Activated naive CD8-positive, alpha-beta T cell treated with anti-CD3 and anti-CD28 coated beads, Interleukin-2, amount 10 ng/mL, durations not matched to agents 7 days and 5 days (primary cell): ENCODE data around the gene ADRA1B. TPM values are rescaled to one million over a fixed set of nuclear protein-coding genes. Genes with fewer than 3 reads are reported as not detected.
A peak's percentile ranks its signal among the peaks of the same experiment; 100 is the strongest.
"Not testable (repeated sequence)": the region's sequence is repeated elsewhere in the genome, so short reads cannot be mapped to it uniquely, and the experiment has no call there.

Source experiments
- ATAC-seq: fragments of 150-1000 bp; cut with Tn5 transposase; one replicate; pipeline ENCODE4 v1.10.0; 2021; ENCODE audit warnings: low read depth, moderate library complexity
- POLR2A ChIA-PET: fragments of 350-600 bp; sonication (Branson Sonifier 250); formaldehyde crosslinking; loops from one replicate; lab custom pipeline; 2021; ENCODE audit warnings: antibody characterized with exemption; lab: Charles Lee
- DNase-seq: peaks from one replicate; pipeline ENCODE4 v3.0.0; 2021
- H3K27ac Mint-ChIP-seq: one replicate; pipeline ENCODE4 v1.8.0; 2022; ENCODE audit warnings: mild to moderate bottlenecking, mixed read lengths
- H3K27me3 Mint-ChIP-seq: one replicate; pipeline ENCODE4 v1.8.0; 2022; ENCODE audit warnings: mild to moderate bottlenecking, moderate library complexity, mixed read lengths
- H3K36me3 Mint-ChIP-seq: one replicate; pipeline ENCODE4 v1.8.0; 2021; ENCODE audit warnings: mild to moderate bottlenecking, mixed read lengths
- H3K4me1 Mint-ChIP-seq: one replicate; pipeline ENCODE4 v1.8.0; 2021; ENCODE audit warnings: mixed read lengths
- H3K4me3 Mint-ChIP-seq: one replicate; pipeline ENCODE4 v1.8.0; 2022; ENCODE audit warnings: mild to moderate bottlenecking, moderate library complexity, mixed read lengths
- H3K9me3 Mint-ChIP-seq: one replicate; pipeline ENCODE4 v1.8.0; 2021; ENCODE audit warnings: mixed read lengths
- total RNA-seq, 2 experiments: library from RNA; stranded (reverse); gene quantifications; one replicate each; pipeline ENCODE4 v1.2.3, GENCODE V29; 2021

ADRA1B gene
- total RNA-seq, 2 experiments from 2014 or later: not detected

DNA sequence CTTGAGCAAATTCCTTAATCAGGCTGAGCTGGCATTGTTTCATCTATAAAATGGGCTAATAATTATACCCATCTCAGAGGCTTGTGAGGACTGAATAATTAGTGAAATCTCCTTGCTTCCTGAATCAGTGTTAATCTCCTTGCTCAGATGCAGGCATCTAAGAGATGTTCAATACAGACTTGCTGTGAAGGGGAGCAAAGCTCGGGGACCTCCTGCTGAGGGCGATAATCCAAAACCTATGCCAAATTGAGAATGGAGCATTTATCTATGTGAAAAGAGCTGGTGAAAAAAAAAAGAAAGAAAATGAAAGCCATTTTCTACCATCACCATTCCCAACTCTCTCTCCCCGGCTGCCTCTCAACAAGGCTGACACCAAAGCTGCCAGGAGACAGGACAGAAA is 37.3 kb downstream of the ADRA1B start:
- peaks cover 15% of the 10 kb centered on the region for H3K27me3 Mint-ChIP-seq
- POLR2A ChIA-PET: no interaction called here
- no peaks in the 10 kb centered on the region for H3K4me1 Mint-ChIP-seq
- H3K9me3 Mint-ChIP-seq: no peaks in the 10 kb centered on the region
- no peak overlapping the region for H3K27ac Mint-ChIP-seq
- ATAC-seq (no peak), DNase-seq (no peak)
- H3K4me3 Mint-ChIP-seq: no peak overlapping the region
- H3K36me3 Mint-ChIP-seq: no peaks in the 10 kb centered on the region

DNA sequence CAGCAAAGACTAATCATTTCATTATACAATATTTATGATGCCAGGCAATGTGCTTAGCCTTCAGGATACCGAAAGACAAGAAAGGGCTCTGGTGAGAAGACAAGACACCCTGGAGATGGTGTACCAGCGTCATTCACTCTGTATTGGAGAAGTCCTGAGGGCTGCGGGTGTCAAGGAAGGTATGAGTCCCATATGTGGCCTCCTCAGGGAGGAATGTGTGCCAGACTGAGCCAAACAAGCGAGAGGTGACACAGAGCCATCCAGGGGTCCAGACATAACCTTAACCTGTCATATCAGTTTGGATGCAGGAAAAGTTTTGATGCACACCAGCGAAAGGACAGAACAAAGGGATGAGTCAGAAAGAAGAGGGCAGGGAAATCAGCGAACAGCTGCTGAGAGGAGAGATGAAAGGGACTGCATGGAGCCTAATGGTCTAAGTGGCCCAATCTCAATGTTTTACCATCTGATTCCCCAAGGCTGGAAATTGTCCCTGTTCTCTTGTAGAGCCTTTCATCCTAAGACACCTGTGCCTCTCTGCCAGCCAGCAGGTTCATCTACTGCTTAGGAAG is 38.9 kb downstream of the ADRA1B start:
- POLR2A ChIA-PET: no interaction called here
- ATAC-seq: no peak
- H3K4me1 Mint-ChIP-seq: no peaks in the 10 kb centered on the region
- H3K27ac Mint-ChIP-seq: no peak overlapping the region
- no peaks in the 10 kb centered on the region for H3K36me3 Mint-ChIP-seq
- H3K4me3 Mint-ChIP-seq: no peak overlapping the region
- DNase-seq: no peak
- peaks cover 13% of the 10 kb centered on the region for H3K27me3 Mint-ChIP-seq
- H3K9me3 Mint-ChIP-seq: no peaks in the 10 kb centered on the region

DNA sequence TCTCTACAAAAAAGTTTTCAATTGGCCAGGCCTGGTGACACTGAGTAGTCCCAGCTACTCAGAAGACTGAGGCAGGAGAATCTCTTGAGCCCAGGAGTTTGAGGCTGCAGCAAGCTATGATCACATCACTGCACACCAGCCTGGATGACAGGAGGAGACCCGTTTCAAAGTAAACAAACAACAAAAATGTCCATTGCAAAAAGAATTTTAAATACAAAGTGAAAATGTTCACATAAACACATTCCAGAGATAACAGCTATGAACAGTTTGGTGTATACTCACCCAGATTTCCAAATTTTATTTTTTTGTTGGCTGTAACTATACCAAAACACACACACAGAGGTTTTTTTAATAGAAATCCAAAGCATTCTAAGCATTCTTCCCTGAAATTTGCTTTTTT is 39.8 kb downstream of the ADRA1B start:
- DNase-seq: no peak
- Mint-ChIP-seq H3K4me3 (no peak overlapping the region), H3K27ac (no peak overlapping the region), H3K4me1 (no peaks in the 10 kb centered on the region), H3K36me3 (no peaks in the 10 kb centered on the region), H3K9me3 (no peaks in the 10 kb centered on the region), H3K27me3 (peaks cover 13% of the 10 kb centered on the region)
- POLR2A ChIA-PET: no interaction called here
- no peak for ATAC-seq

DNA sequence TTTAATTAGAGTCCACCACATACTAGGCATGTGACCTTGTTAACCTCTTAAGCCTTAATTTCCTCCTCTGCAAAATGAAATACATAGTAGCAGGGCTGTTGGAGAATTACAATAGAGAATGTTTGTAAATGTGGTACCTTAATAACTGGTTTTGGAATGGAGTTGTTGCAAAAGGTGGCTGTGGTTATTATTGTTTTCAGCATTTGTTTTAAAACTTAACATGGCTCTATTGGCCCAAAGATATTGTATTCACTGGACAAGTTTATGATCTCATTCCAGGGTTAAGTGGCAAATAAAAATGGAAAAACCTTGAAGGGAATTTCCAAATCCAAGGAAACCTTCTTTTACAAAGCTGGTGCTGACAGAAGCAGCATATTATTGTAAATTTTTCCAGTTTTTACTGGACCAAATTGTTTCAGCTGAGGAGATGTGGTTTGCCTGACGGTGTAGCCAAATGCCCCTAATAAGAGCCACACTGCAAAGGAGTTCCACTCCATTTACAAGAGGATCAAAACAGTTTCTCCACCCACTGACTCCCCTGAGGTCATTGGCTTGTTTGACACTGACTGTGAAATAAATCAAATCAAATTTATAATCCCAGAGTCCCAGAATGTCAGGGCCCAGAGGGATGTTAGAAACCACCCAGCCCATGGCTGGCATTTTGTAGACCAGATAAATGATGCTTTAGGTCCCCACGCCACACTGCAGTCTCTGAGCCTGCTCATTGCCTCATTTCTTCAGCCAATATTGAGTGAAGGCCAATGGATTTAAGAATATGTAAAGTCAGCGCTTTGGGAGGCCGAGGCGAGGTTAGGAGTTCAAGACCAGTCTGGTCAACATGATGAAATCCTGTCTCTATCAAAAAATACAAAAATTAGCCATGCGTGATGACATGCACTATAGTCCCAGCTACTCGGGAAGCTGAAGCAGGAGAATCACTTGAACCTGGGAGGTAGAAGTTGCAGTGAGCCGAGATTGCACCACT is 45.2 kb downstream of the ADRA1B start:
- POLR2A ChIA-PET: no interaction called here
- Mint-ChIP-seq H3K9me3 (no peaks in the 10 kb centered on the region), H3K4me1 (peaks cover 4% of the 10 kb centered on the region), H3K4me3 (no peak overlapping the region), H3K36me3 (no peaks in the 10 kb centered on the region), H3K27me3 (peaks cover 28% of the 10 kb centered on the region), H3K27ac (no peak overlapping the region)
- no peak for ATAC-seq
- DNase-seq: no peak

DNA sequence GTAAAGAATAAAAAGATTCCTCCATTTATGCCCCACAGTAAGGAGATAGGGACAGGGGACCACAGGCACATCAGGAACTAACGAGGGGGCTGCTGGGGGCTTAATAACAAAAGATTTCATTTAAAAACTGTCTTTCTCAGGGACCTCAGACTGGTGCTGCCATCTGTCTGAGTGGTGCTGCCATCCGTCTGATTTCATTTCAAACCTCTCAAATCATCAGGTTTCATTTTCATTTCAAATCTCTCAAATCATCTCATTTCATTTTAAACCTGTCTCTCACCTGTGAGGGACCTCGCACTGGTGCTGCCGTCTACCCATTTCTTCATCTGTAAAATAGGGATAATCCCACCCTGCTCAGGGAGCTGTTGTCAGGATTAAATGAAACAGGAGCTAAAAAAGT is 45.9 kb downstream of the ADRA1B start:
- Mint-ChIP-seq H3K4me1 (peaks cover 4% of the 10 kb centered on the region), H3K4me3 (no peak overlapping the region), H3K27ac (no peak overlapping the region), H3K36me3 (no peaks in the 10 kb centered on the region), H3K27me3 (peaks cover 28% of the 10 kb centered on the region), H3K9me3 (no peaks in the 10 kb centered on the region)
- DNase-seq (no peak), ATAC-seq (no peak)
- POLR2A ChIA-PET: interaction anchor here (1.1 kb wide), 1 partner anchor 103 kb away, joined by 4 read pairs; no protein-coding TSS in a partner anchor

DNA sequence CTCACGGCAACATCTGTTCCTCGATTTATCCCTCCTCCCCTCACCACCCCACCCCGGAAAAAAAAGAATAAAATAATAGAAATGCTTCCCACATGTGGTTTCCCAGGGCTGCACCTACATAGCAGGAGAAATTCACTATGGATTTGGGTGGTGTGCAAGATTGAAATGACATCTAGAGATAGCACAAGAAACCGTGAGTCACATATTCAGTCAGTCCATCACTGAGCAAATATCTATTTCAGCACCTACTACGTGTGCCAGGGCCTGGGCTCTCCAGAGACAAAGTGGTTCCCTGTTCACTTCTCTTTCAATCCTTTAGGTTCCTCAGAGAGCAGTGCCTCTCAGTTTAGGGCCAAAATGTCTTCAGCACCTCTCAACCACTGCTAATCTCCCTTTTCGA is 47.7 kb downstream of the ADRA1B start:
- Mint-ChIP-seq H3K27ac (no peak overlapping the region), H3K4me1 (peaks cover 4% of the 10 kb centered on the region), H3K36me3 (no peaks in the 10 kb centered on the region), H3K27me3 (peaks cover 29% of the 10 kb centered on the region), H3K9me3 (no peaks in the 10 kb centered on the region), H3K4me3 (no peak overlapping the region)
- DNase-seq (no peak), ATAC-seq (no peak)
- POLR2A ChIA-PET: no interaction called here

DNA sequence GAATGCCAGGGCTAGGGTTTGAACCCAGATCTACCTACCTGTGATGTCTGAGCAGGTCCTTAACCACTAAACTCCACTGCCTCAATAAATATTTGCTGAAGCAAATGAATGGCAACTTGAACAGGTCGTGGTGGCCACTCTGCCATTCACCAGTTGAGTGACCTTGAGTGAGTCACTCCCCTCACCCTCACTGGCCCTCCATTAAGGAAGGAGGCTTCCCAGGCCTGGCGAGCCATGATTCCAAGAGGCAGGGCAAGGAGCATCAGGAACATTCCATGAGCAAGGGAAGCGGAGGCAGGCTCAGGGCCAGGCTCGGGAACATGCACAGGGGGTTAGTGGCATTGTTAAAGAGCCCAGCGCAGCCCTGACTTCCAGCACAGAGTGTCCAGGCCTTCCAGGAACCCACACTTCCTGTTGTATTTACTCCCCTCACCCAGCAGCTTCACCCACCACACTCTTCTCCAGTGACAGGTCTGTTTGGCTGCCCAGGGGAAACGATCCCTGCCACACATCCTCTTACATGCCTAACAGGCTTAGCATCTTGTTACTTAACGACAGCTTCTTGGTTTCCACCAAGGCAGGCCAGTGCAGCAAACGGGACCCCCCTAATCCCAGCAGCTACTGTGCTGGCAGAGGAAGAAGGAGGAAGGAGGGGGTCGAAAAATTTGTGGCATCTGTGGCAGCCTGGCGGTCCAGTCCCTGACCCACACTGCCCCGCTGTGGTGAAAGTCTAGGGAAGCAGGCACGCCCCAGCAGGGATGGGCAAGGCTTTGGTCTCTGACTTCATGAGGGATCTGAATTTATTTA is 49.0 kb downstream of the ADRA1B start:
- Mint-ChIP-seq H3K36me3 (no peaks in the 10 kb centered on the region), H3K27ac (no peak overlapping the region), H3K4me3 (no peak overlapping the region)

DNA sequence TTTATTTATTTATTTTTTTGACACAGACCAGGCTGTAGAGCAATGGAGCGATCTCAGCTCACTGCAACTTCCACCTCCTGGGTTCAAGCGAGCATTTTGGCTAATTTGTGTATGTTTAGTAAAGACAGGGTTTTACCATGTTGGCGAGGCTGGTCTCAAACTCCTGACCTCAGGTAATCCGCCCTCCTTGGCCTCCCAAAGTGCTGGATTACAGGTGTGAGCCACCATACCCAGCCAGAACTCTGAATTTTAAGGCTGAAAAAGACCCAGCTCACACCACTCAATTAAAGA is 49.5 kb downstream of the ADRA1B start:
- DNase-seq, H3K4me3 Mint-ChIP-seq, H3K27ac Mint-ChIP-seq, H3K9me3 Mint-ChIP-seq, H3K36me3 Mint-ChIP-seq, ATAC-seq, H3K4me1 Mint-ChIP-seq, POLR2A ChIA-PET: not testable (repeated sequence)
- H3K27me3 Mint-ChIP-seq: peaks cover 38% of the 10 kb centered on the region

More for the DNA sequence above, 49.0 kb downstream of the ADRA1B start:
- peak; percentile 33 for DNase-seq
- H3K4me1 Mint-ChIP-seq: peaks cover 4% of the 10 kb centered on the region
- no peaks in the 10 kb centered on the region for H3K9me3 Mint-ChIP-seq
- peaks cover 33% of the 10 kb centered on the region for H3K27me3 Mint-ChIP-seq
- POLR2A ChIA-PET: no interaction called here
- no peak for ATAC-seq

DNA sequence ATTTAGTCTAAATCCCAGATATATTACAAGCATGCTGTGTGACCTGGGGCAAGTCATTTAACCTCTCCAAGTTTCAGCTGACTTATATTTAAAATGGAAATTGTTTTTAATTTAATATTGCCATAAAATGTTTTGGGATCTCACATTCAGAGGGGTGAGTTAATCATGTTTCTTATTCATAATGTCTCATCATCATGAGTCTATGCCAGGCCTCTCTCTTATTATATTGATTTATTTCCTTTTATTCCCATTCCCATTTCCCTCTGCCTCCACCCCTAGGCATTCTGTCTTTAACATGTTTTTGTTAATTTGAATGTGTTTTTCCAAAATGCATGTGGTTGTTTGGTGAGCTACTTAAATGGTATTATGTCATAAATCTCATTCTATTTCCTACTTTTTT is 53.7 kb downstream of the ADRA1B start:
- no peak for DNase-seq
- H3K27ac Mint-ChIP-seq: no peak overlapping the region
- no peaks in the 10 kb centered on the region for H3K36me3 Mint-ChIP-seq
- POLR2A ChIA-PET: interaction anchor here (0.6 kb wide), 1 partner anchor 486 kb away, joined by 3 read pairs; no protein-coding TSS in a partner anchor
- H3K27me3 Mint-ChIP-seq: peaks cover 60% of the 10 kb centered on the region
- no peaks in the 10 kb centered on the region for H3K9me3 Mint-ChIP-seq
- peaks cover 8% of the 10 kb centered on the region for H3K4me1 Mint-ChIP-seq
- no peak for ATAC-seq
- H3K4me3 Mint-ChIP-seq: no peak overlapping the region

DNA sequence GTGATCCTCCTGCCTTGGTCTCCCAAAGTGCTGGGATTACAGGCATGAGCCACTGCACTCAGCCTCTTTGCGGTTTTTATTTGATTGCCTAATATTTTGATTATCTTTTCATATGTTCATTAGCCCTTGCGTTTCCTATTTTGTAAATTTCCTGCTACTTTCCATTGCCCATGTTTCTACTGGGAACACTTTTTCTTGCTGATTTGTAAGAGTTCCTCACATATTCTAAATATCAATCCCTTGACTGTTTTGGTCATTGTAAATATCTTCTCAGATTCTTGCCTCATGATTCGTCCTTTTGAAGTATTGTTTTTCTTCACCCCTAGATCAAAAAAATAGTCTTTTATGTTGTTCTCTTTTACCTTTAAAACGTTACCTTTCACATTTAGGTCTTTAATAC is 54.8 kb downstream of the ADRA1B start:
- H3K4me1 Mint-ChIP-seq: peaks cover 6% of the 10 kb centered on the region
- no peak for ATAC-seq
- no peak overlapping the region for H3K4me3 Mint-ChIP-seq
- H3K36me3 Mint-ChIP-seq: no peaks in the 10 kb centered on the region
- POLR2A ChIA-PET: no interaction called here
- H3K9me3 Mint-ChIP-seq: no peaks in the 10 kb centered on the region
- no peak for DNase-seq
- peaks cover 54% of the 10 kb centered on the region for H3K27me3 Mint-ChIP-seq
- no peak overlapping the region for H3K27ac Mint-ChIP-seq

DNA sequence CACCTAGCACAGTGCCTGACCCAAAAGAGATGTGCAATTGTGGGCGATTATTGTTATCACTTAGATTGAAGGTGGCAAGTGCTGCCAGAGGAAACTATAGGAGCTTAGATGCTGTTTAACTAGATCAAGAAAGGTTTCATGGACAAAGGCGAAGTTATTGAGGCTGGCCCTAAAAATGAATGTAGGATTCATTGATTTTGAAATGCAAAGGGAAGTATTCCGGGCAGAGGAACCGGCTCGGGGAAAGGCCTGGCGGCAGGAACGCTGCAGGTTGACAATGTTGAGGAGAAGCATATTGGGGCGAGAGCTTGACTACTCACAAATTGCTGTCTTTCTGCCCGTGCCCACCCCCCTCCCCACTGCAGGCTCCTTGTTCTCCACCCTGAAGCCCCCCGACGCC is 55.2 kb downstream of the ADRA1B start:
- POLR2A ChIA-PET: no interaction called here
- DNase-seq (no peak), ATAC-seq (no peak)
- peak overlapping the region; percentile 43 for H3K4me3 Mint-ChIP-seq
- no peak overlapping the region for H3K27ac Mint-ChIP-seq
- H3K27me3 Mint-ChIP-seq: peaks cover 52% of the 10 kb centered on the region
- H3K36me3 Mint-ChIP-seq: no peaks in the 10 kb centered on the region
- peaks cover 6% of the 10 kb centered on the region for H3K4me1 Mint-ChIP-seq
- H3K9me3 Mint-ChIP-seq: no peaks in the 10 kb centered on the region

DNA sequence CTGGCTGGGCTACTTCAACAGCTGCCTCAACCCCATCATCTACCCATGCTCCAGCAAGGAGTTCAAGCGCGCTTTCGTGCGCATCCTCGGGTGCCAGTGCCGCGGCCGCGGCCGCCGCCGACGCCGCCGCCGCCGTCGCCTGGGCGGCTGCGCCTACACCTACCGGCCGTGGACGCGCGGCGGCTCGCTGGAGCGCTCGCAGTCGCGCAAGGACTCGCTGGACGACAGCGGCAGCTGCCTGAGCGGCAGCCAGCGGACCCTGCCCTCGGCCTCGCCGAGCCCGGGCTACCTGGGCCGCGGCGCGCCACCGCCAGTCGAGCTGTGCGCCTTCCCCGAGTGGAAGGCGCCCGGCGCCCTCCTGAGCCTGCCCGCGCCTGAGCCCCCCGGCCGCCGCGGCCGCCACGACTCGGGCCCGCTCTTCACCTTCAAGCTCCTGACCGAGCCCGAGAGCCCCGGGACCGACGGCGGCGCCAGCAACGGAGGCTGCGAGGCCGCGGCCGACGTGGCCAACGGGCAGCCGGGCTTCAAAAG is 55.7 kb downstream of the ADRA1B start:
- no peaks in the 10 kb centered on the region for H3K9me3 Mint-ChIP-seq
- no peak for ATAC-seq
- peaks cover 52% of the 10 kb centered on the region for H3K27me3 Mint-ChIP-seq
- no peak overlapping the region for H3K4me3 Mint-ChIP-seq
- H3K4me1 Mint-ChIP-seq: peaks cover 6% of the 10 kb centered on the region
- H3K27ac Mint-ChIP-seq: no peak overlapping the region
- no peaks in the 10 kb centered on the region for H3K36me3 Mint-ChIP-seq
- POLR2A ChIA-PET: no interaction called here
- DNase-seq: peak; percentile 31
